Measurements from ENCODE around the gene GPR158. TPM values are rescaled to one million over a fixed set of nuclear protein-coding genes. Genes with fewer than 3 reads are reported as not detected.

GPR158 gene
- total RNA-seq, 4 donors from 2014 or later, result 0.07 to 0.27 TPM; not detected in 2

DNA sequence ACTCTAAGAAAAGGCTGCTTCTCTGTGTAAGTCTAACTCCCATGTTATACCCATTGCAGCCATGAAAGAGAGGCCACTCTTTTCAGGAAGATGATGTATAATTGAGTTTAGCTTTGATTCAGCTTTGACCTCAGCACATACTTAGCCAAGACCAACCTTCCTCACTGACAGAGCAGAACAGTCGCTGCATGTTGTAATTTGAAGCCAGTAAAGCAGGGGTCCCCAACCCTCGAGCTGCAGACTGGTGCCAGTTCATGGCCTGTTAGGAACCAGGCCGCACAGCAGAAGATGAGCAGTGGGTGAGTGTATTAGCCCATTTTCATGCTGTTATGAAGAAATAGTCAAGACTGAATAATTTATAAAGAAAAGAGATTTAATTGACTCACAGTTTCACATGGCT lies 223.9 kb downstream of the GPR158 start:
- TF ChIP-seq CTCF (IDR thresholded peaks at IDR 0.05), result no peak
- TF ChIP-seq POLR2AphosphoS5 (IDR thresholded peaks at IDR 0.05), result no peak
- TF ChIP-seq POLR2A (IDR thresholded peaks at IDR 0.05), result no peak
- no peak for TF ChIP-seq EP300 (IDR thresholded peaks at IDR 0.05)
- ATAC-seq, result no peak
- no peak overlapping the region for H3K27ac ChIP-seq
- H3K4me3 ChIP-seq, result no peak overlapping the region
- H3K4me1 ChIP-seq, result no peaks in the 10 kb centered on the region
- 40 to 60% methylated on average over 2 to 3 of the region's 3 CpGs for WGBS, 2 donors (ENCODE audit: low coverage in 1 of 2)
- no peaks in the 10 kb centered on the region for H3K36me3 ChIP-seq
- no peaks in the 10 kb centered on the region for H3K27me3 ChIP-seq
- H3K9me3 ChIP-seq, result no peaks in the 10 kb centered on the region

DNA sequence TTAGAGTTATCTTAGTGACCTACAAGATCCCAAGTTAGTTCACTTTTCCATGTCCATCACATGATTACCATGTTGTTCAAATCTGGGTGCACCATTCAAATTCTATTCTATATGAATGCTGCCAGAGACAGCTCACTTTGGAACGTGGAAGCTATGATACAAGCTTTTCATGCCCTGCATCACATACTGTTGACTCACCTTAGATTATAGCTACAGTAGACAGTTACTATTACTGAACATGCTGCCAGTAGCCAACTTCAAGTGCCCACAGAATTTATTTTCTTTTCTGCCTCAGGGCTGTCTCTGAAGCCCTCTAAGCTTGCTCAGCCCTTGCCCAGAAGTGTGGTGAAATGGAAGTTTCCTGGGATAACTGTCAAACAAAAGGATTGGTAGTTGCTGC lies 231.1 kb downstream of the GPR158 start:
- Histone ChIP-seq H3K27me3 (no peaks in the 10 kb centered on the region), H3K9me3 (no peaks in the 10 kb centered on the region), H3K36me3 (no peaks in the 10 kb centered on the region), H3K27ac (no peak overlapping the region), H3K4me3 (no peak overlapping the region), H3K4me1 (no peaks in the 10 kb centered on the region)
- TF ChIP-seq POLR2A (IDR thresholded peaks at IDR 0.05), result no peak
- no peak for TF ChIP-seq POLR2AphosphoS5 (IDR thresholded peaks at IDR 0.05)
- ATAC-seq, result no peak
- 50 to 70% methylated on average over 1 of the region's 1 CpG for WGBS, 2 donors (ENCODE audit: low coverage in 1 of 2)

DNA sequence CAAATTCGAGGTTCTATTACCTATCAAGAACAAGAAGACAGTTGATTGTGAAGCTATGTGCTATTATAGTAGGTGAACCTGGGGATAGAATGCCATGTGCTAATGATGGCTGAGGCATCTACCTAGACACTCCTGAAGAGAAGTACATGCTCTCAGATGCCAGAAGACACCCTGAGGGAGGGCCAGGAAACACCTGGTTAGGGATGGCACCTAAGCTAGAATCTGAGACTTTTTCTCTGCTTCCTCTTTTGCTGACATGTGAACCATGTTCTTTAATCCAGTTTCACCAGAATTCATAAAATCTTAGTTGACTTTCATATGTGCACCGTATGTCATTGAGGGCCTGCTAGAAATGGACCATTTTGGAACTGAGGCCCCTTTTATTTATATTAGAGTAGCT lies 242.8 kb downstream of the GPR158 start:
- WGBS, 2 donors (ENCODE audit: low coverage in 1 of 2), result 71 to 92% methylated on average over 2 of the region's 2 CpGs
- Histone ChIP-seq H3K4me3 (no peak overlapping the region), H3K9me3 (no peaks in the 10 kb centered on the region), H3K27me3 (no peaks in the 10 kb centered on the region), H3K36me3 (no peaks in the 10 kb centered on the region), H3K27ac (no peak overlapping the region), H3K4me1 (no peaks in the 10 kb centered on the region)
- TF ChIP-seq EP300 (IDR thresholded peaks at IDR 0.05), result no peak
- no peak for ATAC-seq

- H3K4me1 ChIP-seq, result no peaks in the 10 kb centered on the region
- ATAC-seq, result no peak
- H3K36me3 ChIP-seq, result no peaks in the 10 kb centered on the region
- H3K9me3 ChIP-seq, result peaks cover 0 to 4% (median 0%) of the 10 kb centered on the region in 3 donors
- H3K27me3 ChIP-seq, result no peaks in the 10 kb centered on the region
- TF ChIP-seq POLR2AphosphoS5 (IDR thresholded peaks at IDR 0.05) (no peak), POLR2A (IDR thresholded peaks at IDR 0.05) (no peak), EP300 (IDR thresholded peaks at IDR 0.05) (no peak), CTCF (IDR thresholded peaks at IDR 0.05) (no peak)
- H3K27ac ChIP-seq, result no peak overlapping the region
- H3K4me3 ChIP-seq, result no peak overlapping the region
- 66 to 88% methylated on average over 2 of the region's 2 CpGs for WGBS, 2 donors (ENCODE audit: low coverage in 1 of 2)
These were observed 251.0 kb downstream of the GPR158 start for GRCh38 chr10:25425776-25426175.

DNA sequence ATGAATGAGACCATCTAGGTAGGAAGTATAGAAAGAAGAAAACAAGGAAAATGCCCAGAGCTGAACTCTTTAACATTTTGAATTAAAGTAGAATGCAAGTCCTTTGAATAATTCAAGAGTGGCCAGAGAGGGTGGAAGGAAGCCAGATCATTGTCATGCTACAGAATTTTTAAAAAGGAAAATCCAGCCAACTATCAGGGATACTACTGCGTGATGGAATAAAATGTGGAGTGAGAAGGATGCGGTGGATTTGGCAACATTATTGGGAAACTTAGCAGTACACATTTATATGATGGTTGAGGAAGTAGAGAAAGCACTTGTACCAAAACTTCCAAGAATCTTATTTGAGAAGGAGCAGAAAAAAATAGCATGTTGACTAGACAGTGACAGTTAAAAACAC lies 261.6 kb downstream of the GPR158 start:
- no peak overlapping the region for H3K4me3 ChIP-seq
- no peaks in the 10 kb centered on the region for H3K36me3 ChIP-seq
- ATAC-seq, result no peak
- no peaks in the 10 kb centered on the region for H3K9me3 ChIP-seq
- no peak for TF ChIP-seq POLR2A (IDR thresholded peaks at IDR 0.05)
- TF ChIP-seq CTCF (IDR thresholded peaks at IDR 0.05), result no peak
- TF ChIP-seq EP300 (IDR thresholded peaks at IDR 0.05), result no peak
- H3K4me1 ChIP-seq, result no peaks in the 10 kb centered on the region
- H3K27ac ChIP-seq, result no peak overlapping the region
- H3K27me3 ChIP-seq, result no peaks in the 10 kb centered on the region
- 70 to 100% methylated on average over 2 of the region's 2 CpGs for WGBS, 2 donors (ENCODE audit: low coverage in 1 of 2)

- Histone ChIP-seq H3K4me1 (no peaks in the 10 kb centered on the region), H3K9me3 (no peaks in the 10 kb centered on the region), H3K27me3 (no peaks in the 10 kb centered on the region), H3K27ac (no peak overlapping the region), H3K36me3 (no peaks in the 10 kb centered on the region), H3K4me3 (no peak overlapping the region)
- 25 to 80% methylated on average over 1 of the region's 1 CpG for WGBS, 2 donors (ENCODE audit: low coverage in 1 of 2)
- no peak for TF ChIP-seq POLR2AphosphoS5 (IDR thresholded peaks at IDR 0.05)
- TF ChIP-seq POLR2A (IDR thresholded peaks at IDR 0.05), result no peak
- TF ChIP-seq EP300 (IDR thresholded peaks at IDR 0.05), result no peak
- no peak for ATAC-seq
These were observed 266.5 kb downstream of the GPR158 start for GRCh38 chr10:25441270-25441669.
